HAP-1 (cell line): ENCODE measurements around the gene SLC35E1.
A peak's percentile ranks its signal among the peaks of the same experiment; 100 is the strongest.

Experiments used
- DNase-seq, 2 experiments: peaks; one replicate each; pipeline ENCODE4 v3.0.0-alpha.2; 2016 to 2020; ENCODE audit warnings: low spot score in 2 of 2
- H3K27me3 ChIP-seq: fragments of 250-450 bp; sonication (Bioruptor Pico); 2 replicates; pipeline ENCODE4 v1.5.1; 2020; ENCODE audit warnings: low read depth, mild to moderate bottlenecking, moderate library complexity
- H3K36me3 ChIP-seq: fragments of 250-450 bp; sonication (Bioruptor Pico); replicated peaks from 2 replicates; pipeline ENCODE4 v1.5.1; 2020; ENCODE audit warnings: mild to moderate bottlenecking
- H3K4me1 ChIP-seq: fragments of 250-450 bp; sonication (Bioruptor Pico); 2 replicates; pipeline ENCODE4 v1.5.1; 2020; ENCODE audit warnings: mild to moderate bottlenecking
- H3K4me3 ChIP-seq: fragments of 250-450 bp; sonication (Bioruptor Pico); 2 replicates; pipeline ENCODE4 v1.5.1; 2020; ENCODE audit warnings: mild to moderate bottlenecking, moderate library complexity
- H3K9me3 ChIP-seq: fragments of 250-450 bp; sonication (Bioruptor Pico); 2 replicates; pipeline ENCODE4 v1.5.1; 2020; ENCODE audit warnings: mild to moderate bottlenecking, moderate library complexity
- in situ Hi-C: fragments of 300-500 bp; cut with MboI; formaldehyde crosslinking; loops from 3 replicates; pipeline ENCODE4 v1.14.3; 2020; ENCODE audit warnings: low sequenced_read_pairs, inconsistent platforms, mixed read lengths

Gene SLC35E1

DNA sequence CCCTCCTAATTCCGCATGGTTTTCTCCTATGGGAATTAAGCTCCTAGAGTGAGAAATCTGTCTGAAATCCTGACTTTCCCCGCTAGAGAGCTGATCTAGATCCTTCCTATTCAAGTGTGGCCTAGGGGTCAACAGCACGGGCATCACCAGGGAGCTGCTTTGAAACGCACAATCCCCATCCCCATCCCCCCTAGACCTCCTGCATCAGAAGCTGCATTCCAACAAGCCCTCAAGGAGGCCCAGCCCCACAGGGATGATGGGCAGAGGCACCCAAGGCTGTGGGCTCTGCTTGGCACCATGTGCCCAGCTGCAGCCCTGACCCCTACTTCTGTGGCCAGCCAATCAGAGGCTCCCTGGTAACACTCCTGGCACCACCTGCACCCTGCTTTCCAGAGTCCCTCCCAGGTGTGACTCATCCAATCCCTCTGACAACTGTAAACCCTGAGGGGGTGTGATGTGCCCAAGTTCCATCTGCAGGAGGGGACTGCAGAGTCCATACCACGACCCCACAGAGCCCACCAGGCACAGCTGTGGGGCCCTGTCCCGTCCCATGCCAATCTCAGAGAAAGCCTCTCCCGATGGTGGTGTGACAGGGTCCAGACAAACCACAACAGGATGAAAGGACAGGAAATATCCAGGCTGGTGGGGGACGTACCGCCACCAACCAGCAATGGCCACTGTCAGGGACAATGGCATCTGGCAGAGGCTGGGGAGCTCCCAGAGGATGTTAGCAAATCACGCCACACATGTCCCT, 19.8 kb upstream of the SLC35E1 start:
- Histone ChIP-seq H3K4me3 (no peak overlapping the region), H3K36me3 (no peaks in the 10 kb centered on the region), H3K4me1 (no peaks in the 10 kb centered on the region), H3K9me3 (no peaks in the 10 kb centered on the region), H3K27me3 (no peaks in the 10 kb centered on the region)
- in situ Hi-C loops, result no loop called here
- no peak for DNase-seq

DNA sequence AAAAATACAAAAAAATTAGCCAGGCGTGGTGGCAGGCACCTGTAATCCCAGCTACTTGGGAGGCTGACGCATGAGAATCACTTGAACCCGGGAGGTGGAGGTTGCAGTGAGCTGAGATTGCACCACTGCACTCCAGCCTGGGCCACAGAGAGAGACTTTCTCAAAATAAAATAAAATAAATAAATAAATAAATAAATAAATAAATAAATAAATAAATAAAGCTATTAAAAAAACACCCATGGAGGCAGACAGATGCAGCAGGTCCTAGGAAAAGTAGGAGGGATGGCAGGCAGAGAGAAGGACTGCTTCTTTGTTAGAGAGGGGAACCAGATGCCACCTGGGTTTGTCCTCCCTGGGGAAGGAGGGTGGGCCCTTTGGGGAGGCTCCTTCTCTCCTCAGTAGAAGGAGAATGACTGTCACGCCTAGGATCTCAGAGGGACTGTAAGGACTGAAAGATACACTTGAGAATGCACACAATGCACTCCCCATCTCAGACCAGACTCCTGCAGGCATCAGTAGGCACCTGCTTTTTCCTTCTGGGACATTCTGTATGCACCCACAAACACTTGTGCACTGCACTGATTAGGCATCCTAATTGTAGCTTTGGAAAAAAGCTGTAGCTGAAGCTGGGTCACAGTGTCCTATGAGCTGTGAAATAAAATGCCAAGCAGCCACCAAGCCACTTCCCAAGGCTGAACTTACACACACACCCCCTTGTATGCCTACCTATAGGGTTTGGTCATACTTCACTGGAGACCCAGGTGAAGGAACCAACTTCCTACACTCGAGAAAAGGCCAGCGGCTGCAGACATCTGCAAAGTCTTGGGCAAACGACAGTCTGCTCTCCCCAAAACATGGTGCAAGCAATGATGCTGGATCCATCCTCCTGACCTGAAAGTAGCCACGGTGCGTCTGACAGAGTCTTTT, 18.9 kb upstream of the SLC35E1 start:
- no peak for DNase-seq
- H3K4me3 ChIP-seq, result no peak overlapping the region
- in situ Hi-C loops, result no loop called here
- H3K27me3 ChIP-seq, result no peaks in the 10 kb centered on the region
- H3K9me3 ChIP-seq, result no peaks in the 10 kb centered on the region
- no peaks in the 10 kb centered on the region for H3K36me3 ChIP-seq
- H3K4me1 ChIP-seq, result no peaks in the 10 kb centered on the region

DNA sequence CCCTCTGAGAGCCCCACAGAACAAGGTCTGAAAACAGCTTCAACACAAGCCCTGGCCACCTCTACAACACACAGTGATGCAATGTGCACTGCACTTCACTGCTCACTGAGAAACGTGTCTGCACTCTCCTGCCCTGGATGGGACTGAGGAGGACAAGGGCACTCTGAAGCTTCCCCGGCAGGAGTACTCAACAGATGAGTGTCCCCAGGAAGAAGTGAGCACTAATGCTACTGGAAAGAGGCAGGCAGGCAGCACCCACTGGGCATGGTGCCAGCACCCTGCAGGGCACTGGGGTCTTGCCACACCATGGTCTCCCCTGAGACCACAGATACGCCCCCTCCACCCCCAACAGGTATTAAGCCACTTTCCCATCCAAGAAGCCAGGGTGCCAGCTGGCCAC, 17.7 kb upstream of the SLC35E1 start:
- no peaks in the 10 kb centered on the region for H3K36me3 ChIP-seq
- in situ Hi-C loops, result no loop called here
- H3K4me3 ChIP-seq, result no peak overlapping the region
- H3K4me1 ChIP-seq, result no peaks in the 10 kb centered on the region
- H3K9me3 ChIP-seq, result no peaks in the 10 kb centered on the region
- DNase-seq, result no peak
- H3K27me3 ChIP-seq, result no peaks in the 10 kb centered on the region

DNA sequence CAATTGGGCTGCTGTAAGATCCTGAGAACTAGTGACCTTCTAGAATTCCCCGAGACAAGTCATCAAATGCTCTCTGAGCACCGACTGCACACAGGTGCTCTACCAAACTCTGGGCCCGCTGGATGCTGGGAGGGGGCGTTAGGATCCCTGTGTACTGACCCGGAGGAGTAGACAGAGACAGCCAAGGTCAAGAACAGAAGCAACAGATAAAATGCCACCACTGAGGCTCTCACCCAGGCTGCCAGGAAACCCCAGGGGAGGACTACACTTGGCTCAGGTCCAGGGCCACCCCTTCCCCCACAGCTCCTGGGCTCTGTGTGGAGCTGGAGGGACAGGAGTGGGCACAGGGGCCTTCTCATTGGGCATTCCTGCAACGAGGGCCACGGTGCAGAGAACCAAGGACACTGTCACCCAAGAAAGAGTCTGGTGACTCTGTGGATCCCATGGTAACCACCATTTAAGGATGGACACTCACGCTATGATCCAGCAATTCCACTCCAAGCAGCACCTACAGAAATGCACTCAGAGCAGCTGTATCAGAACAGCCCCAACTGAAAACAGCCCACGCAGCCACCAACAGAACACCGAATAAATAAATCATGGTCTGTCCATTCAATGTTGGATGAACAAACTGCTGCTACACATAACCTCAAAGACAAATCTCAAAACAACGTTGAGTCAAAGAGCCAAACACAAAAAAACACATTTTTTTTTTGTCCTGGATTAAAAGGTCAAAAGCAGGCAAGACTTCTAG, 16.8 kb upstream of the SLC35E1 start:
- Histone ChIP-seq H3K9me3 (no peaks in the 10 kb centered on the region), H3K4me3 (no peak overlapping the region), H3K4me1 (peaks cover 7% of the 10 kb centered on the region), H3K36me3 (no peaks in the 10 kb centered on the region), H3K27me3 (no peaks in the 10 kb centered on the region)
- no peak for DNase-seq
- in situ Hi-C loops, result no loop called here

DNA sequence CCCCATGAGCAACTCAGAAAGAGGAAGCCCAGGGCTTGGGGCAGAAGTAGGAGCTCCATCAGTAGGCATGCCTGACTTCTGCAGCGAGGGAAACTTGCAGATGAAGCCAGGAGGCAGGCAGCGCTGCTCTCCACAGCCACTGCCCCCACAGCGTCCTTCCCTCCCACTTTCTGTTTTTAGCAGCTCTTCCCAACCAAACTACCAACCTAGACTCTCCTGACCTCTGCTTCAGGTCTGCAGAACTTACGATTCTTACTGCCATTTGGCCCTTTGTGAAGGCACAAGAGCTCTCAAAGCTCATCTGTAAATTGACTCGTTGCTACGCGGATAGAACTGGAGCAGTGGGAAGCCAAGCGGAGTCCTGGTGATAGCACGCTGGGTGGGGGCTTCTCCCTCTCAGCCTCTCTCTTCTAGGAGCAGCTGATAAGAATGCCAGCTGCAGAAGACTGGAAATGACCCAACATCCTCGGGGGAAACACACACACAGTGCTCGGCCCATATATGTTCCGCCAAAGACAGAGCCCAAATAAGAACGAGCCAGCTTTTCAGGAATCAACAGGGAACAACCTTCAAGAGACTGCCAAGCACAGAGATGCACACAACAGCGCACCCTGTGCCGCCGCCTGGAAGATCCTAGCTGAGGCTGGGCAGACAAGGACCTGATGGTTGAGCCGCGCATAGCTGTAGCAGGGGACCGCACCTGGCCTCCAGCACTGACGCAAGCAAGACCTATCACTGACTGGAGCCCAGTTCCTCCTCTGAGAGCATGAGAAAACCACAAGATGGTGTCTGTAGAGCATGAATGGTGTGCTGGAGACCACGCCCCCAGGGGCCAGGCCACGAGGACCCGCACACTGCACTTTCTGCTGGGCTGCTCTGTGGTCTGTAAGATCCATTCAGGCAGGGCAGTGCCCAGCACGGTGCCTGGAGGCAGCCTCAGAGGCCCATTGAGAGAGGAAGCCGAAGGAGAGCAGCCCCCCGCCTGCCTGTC, 15.9 kb upstream of the SLC35E1 start:
- H3K4me1 ChIP-seq, result peaks cover 7% of the 10 kb centered on the region
- in situ Hi-C loops, result no loop called here
- no peak for DNase-seq
- no peaks in the 10 kb centered on the region for H3K27me3 ChIP-seq
- no peaks in the 10 kb centered on the region for H3K9me3 ChIP-seq
- 0 out of 2 replicates have a peak, but pooled peaks cover 3% of the 10 kb centered on the region for H3K36me3 ChIP-seq
- no peak overlapping the region for H3K4me3 ChIP-seq

DNA sequence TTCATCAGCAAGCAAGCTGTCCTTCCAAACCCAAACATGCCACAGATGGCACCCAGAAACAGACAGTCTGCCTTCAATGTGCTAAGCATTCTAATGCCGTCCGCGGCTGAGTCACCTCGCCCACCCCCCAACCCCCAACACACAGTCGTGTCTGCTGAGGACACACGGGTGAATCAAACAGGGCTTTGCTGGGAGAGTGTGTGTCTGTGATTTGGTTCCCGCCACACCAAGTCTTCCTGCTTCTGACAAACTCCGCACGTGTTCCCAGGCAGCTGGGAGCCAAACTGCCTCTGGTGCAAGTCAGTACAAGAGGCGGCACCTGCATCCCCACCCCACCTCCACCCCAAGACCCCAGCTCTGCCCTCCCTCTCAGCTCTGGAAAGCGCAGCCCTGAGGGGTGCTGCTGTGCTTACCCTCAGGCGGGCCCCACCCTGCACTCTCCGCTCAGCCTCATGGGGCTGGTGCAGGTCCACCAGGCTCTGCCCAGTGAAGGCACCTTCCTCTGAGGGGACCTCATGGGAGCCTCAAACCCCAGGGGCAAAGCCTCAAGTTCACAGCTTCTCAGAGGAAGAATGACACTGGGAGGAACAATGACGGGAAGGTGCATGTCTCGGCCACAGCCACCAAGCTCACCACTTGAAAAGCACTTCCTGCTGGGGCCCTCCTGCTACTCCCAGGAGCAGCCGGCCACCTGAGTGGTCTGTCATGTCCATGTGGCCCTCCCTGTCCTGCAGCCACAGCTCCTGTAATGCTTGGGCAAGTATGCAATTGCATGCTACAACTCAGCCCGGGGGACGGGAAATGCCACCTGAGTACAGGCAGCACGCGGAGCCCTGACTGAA, 15.0 kb upstream of the SLC35E1 start:
- no peak for DNase-seq
- H3K9me3 ChIP-seq, result no peaks in the 10 kb centered on the region
- H3K4me1 ChIP-seq, result peaks cover 7% of the 10 kb centered on the region
- in situ Hi-C loops, result no loop called here
- no peaks in the 10 kb centered on the region for H3K27me3 ChIP-seq
- 0 out of 2 replicates have a peak, but pooled peaks cover 3% of the 10 kb centered on the region for H3K36me3 ChIP-seq
- H3K4me3 ChIP-seq, result no peak overlapping the region

DNA sequence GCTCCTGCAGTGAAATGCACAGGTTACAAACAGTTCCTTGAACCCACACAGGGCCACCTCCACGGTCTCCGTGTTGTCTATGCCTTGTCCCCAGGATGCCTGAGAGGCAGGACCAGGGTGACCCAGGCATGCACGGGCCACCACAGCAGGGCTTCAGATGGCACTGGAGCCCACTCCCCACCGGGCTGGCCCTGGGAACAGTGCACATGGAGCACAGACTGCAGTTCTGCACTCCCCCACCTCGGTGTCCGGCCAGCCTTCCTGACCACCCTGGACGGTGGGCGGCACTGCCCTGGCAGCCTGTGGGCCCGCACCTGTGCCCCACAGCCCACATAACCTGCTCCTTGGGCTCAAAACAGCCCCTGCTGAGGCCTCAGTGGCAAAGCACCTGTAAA, 14.3 kb upstream of the SLC35E1 start:
- H3K36me3 ChIP-seq, result 0 out of 2 replicates have a peak, but pooled peaks cover 3% of the 10 kb centered on the region
- in situ Hi-C loops, result no loop called here
- peaks cover 7% of the 10 kb centered on the region for H3K4me1 ChIP-seq
- DNase-seq, result no peak
- H3K9me3 ChIP-seq, result no peaks in the 10 kb centered on the region
- no peaks in the 10 kb centered on the region for H3K27me3 ChIP-seq
- H3K4me3 ChIP-seq, result no peak overlapping the region

DNA sequence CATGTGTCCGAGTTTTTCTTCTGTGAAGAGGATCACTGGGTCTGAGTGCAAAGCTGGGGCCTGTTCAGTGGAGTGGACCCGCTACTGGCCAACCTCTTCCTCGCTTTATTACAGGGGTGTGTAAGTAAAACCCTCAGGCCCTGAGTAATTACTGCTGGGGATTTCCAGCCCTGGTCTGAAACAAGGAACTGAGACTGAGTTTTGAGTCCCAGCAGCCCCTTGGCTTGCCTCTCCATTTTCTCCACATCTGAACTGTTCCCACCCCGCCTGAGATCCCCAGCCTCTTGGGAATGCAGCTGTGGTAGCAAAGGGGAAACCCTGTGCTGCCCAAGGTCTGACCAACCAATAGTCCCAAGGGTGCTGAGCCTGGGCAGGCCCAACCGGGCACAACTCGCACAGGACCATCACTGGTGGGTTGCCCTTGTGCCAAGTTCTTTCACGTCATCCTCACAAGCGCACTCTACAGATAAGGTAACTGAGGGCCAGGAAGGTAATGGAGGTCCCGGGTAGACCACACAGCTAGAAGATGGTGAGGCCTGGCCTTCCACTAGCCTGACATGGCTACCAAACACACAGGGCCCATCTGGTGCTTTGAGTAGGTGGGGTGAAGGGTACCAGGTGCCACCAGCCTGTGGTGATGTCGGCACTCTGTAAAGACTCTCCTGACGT, 13.7 kb upstream of the SLC35E1 start:
- no peak for DNase-seq
- H3K27me3 ChIP-seq, result no peaks in the 10 kb centered on the region
- H3K4me3 ChIP-seq, result no peak overlapping the region
- H3K36me3 ChIP-seq, result 0 out of 2 replicates have a peak, but pooled peaks cover 3% of the 10 kb centered on the region
- H3K4me1 ChIP-seq, result peaks cover 7% of the 10 kb centered on the region
- in situ Hi-C loops, result no loop called here
- H3K9me3 ChIP-seq, result no peaks in the 10 kb centered on the region

DNA sequence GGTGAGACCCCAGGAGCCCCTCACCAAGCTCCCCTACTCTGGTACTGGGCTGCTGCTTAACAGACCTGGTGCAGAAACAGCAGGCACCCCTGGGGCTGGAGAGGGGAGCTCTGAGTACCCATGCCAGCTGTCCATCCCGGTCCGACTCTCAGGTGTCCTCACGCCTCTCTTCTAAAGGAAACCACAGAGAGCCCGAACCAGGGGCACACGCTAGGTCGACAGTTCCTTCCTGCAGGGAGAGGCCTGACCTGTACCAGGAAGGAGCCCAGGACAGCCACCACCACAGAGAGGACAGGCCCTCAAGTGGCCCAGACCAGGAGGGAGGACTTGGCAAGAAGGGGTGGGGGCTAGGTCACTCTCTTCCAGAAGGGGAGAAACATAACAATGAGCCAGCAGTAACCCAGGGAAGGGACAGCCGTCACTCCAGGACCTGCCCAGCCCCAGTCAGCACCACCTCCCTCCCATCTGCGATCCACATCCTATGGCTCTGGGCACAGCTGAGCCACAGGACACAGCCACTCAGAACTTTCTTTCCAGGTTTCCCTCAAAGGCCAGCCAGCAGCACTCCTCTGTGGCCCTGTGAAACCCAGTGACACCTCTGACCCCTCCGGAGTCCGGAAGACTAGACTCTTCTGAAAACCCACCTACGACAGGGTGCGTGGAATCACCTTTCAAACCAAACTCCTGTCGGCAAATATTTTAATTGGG, 13.0 kb upstream of the SLC35E1 start:
- no peaks in the 10 kb centered on the region for H3K9me3 ChIP-seq
- no peak for DNase-seq
- peaks cover 7% of the 10 kb centered on the region for H3K4me1 ChIP-seq
- no peaks in the 10 kb centered on the region for H3K27me3 ChIP-seq
- H3K36me3 ChIP-seq, result 0 out of 2 replicates have a peak, but pooled peaks cover 3% of the 10 kb centered on the region
- in situ Hi-C loops, result no loop called here
- no peak overlapping the region for H3K4me3 ChIP-seq

DNA sequence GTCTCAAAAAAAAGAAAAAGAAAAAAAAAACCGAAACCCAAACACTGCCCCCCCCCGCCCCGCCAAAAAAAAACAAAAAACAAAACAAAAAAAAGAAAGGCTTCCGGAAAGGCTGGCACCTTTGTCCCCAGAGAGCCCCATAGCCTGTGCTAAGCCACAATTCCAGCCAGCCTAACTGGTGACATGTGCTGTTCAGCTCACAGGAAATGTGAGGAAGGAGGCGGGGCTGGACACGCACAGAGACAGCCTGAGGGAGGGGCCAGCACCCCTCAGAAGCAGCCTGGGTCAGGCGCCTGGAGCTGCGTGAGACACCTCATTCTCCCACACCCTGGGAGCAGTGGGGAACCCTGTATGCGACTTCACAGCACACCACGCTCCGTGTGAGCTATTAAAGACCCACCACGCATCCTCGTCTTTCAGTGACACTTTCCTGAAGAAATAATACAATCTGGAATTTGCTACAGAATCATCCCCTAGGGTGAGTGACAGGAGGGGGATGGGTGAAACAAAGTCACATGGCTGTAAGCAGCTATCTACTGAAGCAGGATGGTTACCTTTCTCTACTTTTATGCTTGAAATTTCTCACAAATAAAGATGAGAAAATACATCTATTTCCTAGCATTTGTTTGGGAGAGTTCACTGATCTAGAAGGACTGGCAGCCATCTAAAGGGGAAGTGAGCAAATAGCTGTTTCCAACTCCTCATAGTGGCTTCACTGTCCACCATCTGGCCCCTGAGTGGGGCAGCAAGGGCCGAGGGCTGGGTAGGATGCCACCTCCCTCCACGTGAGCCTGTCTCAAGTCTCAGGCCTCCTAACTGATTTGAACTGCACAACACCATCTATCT, 12.3 kb upstream of the SLC35E1 start:
- 0 out of 2 replicates have a peak, but pooled peaks cover 3% of the 10 kb centered on the region for H3K36me3 ChIP-seq
- no peaks in the 10 kb centered on the region for H3K9me3 ChIP-seq
- DNase-seq, result peak; percentile 73 to 88
- H3K27me3 ChIP-seq, result no peaks in the 10 kb centered on the region
- in situ Hi-C loops, result no loop called here
- H3K4me1 ChIP-seq, result peaks cover 7% of the 10 kb centered on the region
- H3K4me3 ChIP-seq, result peak overlapping the region; percentile 16
